Progenitor cell of endocrine pancreas (in vitro differentiated cells): ENCODE data around the gene PRDM10. TPM values are rescaled to one million over a fixed set of nuclear protein-coding genes. Genes with fewer than 3 reads are reported as not detected.

Source experiments
- DNase-seq: peaks from one replicate; pipeline ENCODE4 v3.0.0; 2021; ENCODE audit warnings: low spot score; ENCODE audit not compliant: unreplicated experiment
- H3K27ac Mint-ChIP-seq: 2 replicates; pipeline ENCODE4 v1.8.0; 2021; ENCODE audit warnings: mild to moderate bottlenecking, moderate library complexity, mixed read lengths
- H3K27me3 Mint-ChIP-seq: 2 replicates; pipeline ENCODE4 v1.8.0; 2021; ENCODE audit warnings: mixed read lengths
- H3K36me3 Mint-ChIP-seq: 2 replicates; pipeline ENCODE4 v1.8.0; 2022; ENCODE audit warnings: mixed read lengths; ENCODE audit not compliant: insufficient read depth
- H3K4me1 Mint-ChIP-seq: 2 replicates; pipeline ENCODE4 v1.8.0; 2021; ENCODE audit warnings: low read depth, mixed read lengths
- H3K4me3 Mint-ChIP-seq: 2 replicates; pipeline ENCODE4 v1.8.0; 2021; ENCODE audit warnings: low read depth, mild to moderate bottlenecking, moderate library complexity, mixed read lengths
- H3K9me3 Mint-ChIP-seq: 2 replicates; pipeline ENCODE4 v1.8.0; 2021; ENCODE audit warnings: low read depth, mixed read lengths
- total RNA-seq: library from RNA; stranded (reverse); gene quantifications from 2 replicates; pipeline ENCODE4 v1.2.1, GENCODE V29; 2021
- TF ChIP-seq, protein P1 (sequence below): fragments of 200-600 bp; sonication (generic); IDR thresholded peaks from one replicate; pipeline ENCODE4 v1.5.0; 2021; ENCODE audit warnings: antibody characterized with exemption, mild to moderate bottlenecking; ENCODE audit not compliant: unreplicated experiment

PRDM10 gene
- total RNA-seq, 1 donor from 2014 or later = 23.4 TPM

- no peak overlapping the region for H3K4me3 Mint-ChIP-seq
- TF ChIP-seq, protein P1, sequence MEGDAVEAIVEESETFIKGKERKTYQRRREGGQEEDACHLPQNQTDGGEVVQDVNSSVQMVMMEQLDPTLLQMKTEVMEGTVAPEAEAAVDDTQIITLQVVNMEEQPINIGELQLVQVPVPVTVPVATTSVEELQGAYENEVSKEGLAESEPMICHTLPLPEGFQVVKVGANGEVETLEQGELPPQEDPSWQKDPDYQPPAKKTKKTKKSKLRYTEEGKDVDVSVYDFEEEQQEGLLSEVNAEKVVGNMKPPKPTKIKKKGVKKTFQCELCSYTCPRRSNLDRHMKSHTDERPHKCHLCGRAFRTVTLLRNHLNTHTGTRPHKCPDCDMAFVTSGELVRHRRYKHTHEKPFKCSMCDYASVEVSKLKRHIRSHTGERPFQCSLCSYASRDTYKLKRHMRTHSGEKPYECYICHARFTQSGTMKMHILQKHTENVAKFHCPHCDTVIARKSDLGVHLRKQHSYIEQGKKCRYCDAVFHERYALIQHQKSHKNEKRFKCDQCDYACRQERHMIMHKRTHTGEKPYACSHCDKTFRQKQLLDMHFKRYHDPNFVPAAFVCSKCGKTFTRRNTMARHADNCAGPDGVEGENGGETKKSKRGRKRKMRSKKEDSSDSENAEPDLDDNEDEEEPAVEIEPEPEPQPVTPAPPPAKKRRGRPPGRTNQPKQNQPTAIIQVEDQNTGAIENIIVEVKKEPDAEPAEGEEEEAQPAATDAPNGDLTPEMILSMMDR = no peak
- H3K9me3 Mint-ChIP-seq = no peaks in the 10 kb centered on the region
- no peaks in the 10 kb centered on the region for H3K4me1 Mint-ChIP-seq
- DNase-seq = no peak
- H3K27ac Mint-ChIP-seq = no peak overlapping the region
- H3K27me3 Mint-ChIP-seq = no peaks in the 10 kb centered on the region
- H3K36me3 Mint-ChIP-seq = peaks cover 2% of the 10 kb centered on the region
Measured at GRCh38 chr11:129985823-129986222, 16.8 kb downstream of the PRDM10 start.

DNA sequence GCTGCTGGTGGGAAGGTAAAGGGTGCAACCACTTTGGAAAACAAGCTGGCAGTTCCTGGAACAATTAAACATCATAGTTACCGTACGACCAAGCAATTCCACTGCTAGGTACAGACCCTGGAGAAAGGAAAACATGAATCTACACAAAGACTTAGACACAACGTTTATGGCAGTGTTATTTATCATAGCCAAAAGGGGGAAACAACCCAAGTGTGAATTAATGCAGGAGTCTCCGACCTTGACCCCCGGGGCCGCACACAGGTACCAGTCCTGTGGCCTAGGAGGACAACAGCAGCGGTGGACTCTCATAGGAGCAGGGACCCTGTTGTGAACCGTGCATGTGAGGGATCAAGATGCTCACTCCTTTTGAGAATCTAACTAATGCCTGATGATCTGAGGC lies 22.5 kb downstream of the PRDM10 start:
- TF ChIP-seq, protein P1 = no peak
- no peaks in the 10 kb centered on the region for H3K27me3 Mint-ChIP-seq

GRCh38 chr11:129979046-129979605 lies 23.5 kb downstream of the PRDM10 start:
- no peaks in the 10 kb centered on the region for H3K9me3 Mint-ChIP-seq
- no peaks in the 10 kb centered on the region for H3K27me3 Mint-ChIP-seq
- H3K4me1 Mint-ChIP-seq = peaks cover 5% of the 10 kb centered on the region
- no peak overlapping the region for H3K27ac Mint-ChIP-seq
- H3K4me3 Mint-ChIP-seq = no peak overlapping the region
- TF ChIP-seq, protein P1 = no peak
- peaks cover 1% of the 10 kb centered on the region for H3K36me3 Mint-ChIP-seq
- DNase-seq = no peak

More for the DNA sequence above, 22.5 kb downstream of the PRDM10 start:
- Mint-ChIP-seq H3K36me3 (peaks cover 1% of the 10 kb centered on the region), H3K27ac (no peak overlapping the region), H3K4me3 (no peak overlapping the region), H3K9me3 (no peaks in the 10 kb centered on the region), H3K4me1 (peaks cover 5% of the 10 kb centered on the region)
- DNase-seq = no peak

DNA sequence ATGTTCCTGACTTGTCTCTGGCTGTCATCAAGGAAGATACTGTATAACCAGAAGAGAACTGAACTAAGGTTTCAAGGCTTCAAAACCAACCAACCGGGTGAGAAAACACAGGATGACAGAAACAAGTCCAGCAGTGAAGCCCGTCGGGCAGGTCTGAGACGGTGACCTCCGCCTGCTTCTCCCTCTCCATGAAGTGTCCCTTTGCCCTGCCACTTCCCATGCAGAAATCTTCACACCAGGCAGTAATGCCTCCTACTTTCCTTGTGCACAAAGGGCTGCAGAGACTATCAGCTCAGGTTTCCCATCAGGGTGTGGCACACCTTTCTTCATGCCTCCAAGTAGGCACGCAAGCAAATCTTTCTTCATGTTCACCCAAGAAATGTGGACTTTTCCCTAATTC lies 24.2 kb downstream of the PRDM10 start:
- Mint-ChIP-seq H3K4me1 (peaks cover 11% of the 10 kb centered on the region), H3K4me3 (no peak overlapping the region), H3K36me3 (peaks cover 1% of the 10 kb centered on the region), H3K9me3 (no peaks in the 10 kb centered on the region), H3K27me3 (no peaks in the 10 kb centered on the region), H3K27ac (no peak overlapping the region)
- TF ChIP-seq, protein P1 = no peak
- DNase-seq = no peak

GRCh38 chr11:129976328-129976727 lies 26.3 kb downstream of the PRDM10 start:
- H3K36me3 Mint-ChIP-seq = peaks cover 3% of the 10 kb centered on the region
- no peak overlapping the region for H3K4me3 Mint-ChIP-seq
- TF ChIP-seq, protein P1 = no peak
- no peak overlapping the region for H3K27ac Mint-ChIP-seq
- peaks cover 13% of the 10 kb centered on the region for H3K4me1 Mint-ChIP-seq
- no peaks in the 10 kb centered on the region for H3K9me3 Mint-ChIP-seq
- no peak for DNase-seq
- H3K27me3 Mint-ChIP-seq = no peaks in the 10 kb centered on the region
